HG02943 (cell line): ENCODE data around the gene AGBL4.

Source experiments
- ATAC-seq: cut with Tn5 transposase; IDR thresholded peaks from one replicate; pipeline ENCODE4 v1.9.1; 2021; ENCODE audit warnings: mild to moderate bottlenecking, low read depth, moderate library complexity; ENCODE audit not compliant: unreplicated experiment

Gene AGBL4

GRCh38 chr1:48955774-48956173, 1068.0 kb downstream of the AGBL4 start:
- ATAC-seq = no peak

DNA sequence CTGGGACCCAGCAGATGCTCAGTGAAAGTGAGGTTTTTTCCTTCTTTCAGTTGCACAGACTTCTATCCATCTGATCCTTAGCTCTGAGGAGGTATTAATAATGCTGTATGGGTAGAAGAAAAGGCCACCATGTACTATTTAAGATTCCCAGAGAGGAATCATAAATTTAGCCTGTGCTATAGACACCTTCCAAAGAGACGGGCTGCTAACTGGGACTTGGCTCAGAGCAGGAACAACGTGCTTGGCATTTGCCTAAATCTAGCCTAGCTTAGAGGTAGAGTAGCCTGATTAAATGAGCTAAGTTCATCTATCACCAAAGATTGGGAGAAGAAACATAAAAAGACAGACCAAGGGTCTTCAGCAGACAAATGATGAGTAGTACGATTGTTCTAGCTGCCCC, 1070.1 kb downstream of the AGBL4 start:
- ATAC-seq = no peak

DNA sequence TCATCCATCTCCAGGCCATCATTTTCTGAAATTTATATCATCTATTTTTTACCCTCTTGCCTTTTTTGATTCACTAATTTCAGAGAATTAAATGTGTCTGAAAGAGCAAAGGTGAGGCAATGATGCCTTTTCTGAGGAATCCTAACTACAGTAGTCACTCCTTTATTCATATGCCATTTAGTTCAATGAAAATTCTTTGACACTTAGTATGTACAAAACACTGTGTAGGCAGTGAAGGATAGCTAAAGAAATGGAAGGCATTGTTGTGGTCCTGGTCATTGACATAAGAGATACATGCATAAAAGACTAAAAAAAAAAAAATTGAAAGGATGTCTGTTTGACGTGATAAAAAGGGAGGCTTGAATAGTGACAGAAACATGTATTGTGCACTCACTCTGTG, 1075.2 kb downstream of the AGBL4 start:
- no peak for ATAC-seq

GRCh38 chr1:48947761-48948537, 1075.8 kb downstream of the AGBL4 start:
- ATAC-seq = no peak

DNA sequence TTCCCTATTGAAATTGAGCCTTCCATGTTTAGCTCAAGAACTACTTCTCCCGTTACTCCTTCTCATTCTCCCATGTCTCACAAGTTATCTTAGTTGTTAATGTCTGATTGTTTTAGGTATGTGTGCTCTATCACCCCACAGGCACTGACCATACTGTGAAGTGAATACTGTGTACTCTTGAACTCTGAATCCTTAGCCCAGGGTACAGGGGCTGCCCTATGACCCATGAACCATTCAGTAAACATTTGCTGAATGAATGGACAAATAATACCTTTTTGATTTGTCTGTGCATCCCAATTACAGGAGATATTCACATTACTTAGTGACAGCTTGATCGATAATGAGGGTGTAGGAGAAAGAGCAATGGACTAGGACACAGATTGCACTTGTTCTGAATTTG, 1077.7 kb downstream of the AGBL4 start:
- no peak for ATAC-seq

DNA sequence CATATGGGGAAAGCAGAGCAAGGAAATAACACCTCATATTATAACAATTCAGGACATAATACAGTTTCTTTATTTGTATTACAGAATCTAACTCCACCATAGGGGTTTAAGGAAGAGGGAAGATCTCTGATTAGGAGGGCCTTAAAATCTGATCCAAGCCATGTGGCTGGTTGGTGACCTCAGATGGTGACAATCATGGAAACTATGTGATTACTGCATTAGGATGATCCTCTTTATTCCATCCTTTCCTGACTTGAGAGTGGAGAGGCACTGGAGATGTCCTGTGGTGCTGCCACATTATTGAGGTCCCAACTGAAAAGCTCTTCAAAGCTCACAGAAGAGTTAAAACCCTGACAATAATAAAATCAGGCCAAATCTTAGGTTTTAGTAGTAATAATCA, 1078.9 kb downstream of the AGBL4 start:
- ATAC-seq = no peak

DNA sequence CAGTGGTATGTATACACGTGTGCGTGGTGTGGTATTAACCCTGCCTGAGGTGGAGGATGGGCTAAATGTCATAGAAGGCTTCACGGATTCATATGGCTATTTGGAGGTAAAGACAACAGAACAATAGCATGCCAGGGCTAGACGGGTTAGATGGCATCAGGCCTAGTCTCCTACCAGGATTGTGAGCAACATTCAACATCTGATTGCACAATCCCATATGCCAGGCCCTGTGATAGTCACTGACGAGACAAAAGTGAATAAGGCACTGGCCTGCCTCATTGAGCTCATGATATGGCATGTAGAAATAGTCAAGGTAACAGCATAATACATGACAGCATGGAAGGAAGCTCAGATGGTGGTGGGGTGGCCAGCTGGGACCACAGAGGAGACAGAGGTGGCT, 1079.9 kb downstream of the AGBL4 start:
- ATAC-seq = no peak

- no peak for ATAC-seq
Observed at GRCh38 chr1:48943393-48943792, 1080.4 kb downstream of the AGBL4 start.

DNA sequence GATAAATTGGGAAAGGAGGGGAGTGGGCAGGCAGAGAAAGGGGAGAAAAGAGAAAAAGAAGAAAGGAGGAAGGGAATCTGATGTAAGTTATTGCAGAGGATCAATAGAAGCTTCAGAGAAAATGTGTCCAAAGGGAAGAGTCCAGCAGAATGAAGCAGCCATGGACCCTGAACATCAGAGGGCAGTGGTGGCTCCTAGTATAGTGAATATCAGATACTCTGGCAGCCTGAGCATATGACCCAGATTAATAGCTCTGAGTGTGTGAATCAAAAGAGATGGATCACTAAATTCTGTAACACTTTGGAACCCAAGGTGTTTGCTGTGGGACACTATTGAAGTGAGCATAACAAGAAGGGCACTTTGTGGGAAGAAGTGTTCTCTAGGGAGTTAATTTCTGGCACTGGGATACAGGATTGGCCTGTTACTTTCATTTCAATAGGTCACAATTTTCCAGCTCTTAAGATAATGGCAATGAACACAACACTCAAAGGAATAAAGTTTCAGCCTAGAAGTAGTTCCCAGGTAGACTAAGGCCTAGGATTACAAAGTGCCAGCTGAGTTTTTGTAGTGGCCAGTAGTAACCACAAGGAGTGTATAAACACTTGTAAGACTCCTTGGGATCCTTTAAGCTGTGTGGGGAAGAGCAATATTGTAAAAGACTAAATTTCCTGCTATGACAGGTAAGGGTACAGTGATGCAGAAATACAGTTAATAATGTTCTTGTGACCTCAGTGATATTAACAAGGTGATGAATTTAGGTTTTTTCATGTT, 1082.6 kb downstream of the AGBL4 start:
- no peak for ATAC-seq

- no peak for ATAC-seq
Observed at GRCh38 chr1:48940354-48940753, 1083.4 kb downstream of the AGBL4 start.

DNA sequence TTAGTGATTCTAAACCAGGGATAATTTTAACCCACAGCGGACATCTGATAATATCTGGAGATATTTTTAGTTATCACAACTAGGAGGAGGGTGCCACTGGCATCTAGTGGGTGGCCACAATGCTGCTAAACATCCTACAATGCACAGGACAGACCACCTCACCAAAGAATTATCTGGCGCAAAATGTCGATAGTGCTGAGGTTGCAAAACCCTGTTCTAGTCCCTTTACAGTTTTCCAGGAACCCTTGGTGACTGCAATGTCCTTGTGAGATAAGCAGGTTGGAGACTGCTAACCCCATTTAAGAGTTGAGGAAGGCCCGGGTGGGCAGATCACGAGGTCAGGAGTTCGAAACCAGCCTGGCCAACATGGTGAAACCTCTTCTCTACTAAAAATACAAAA, 1083.9 kb downstream of the AGBL4 start:
- no peak for ATAC-seq

- no peak for ATAC-seq
Observed at GRCh38 chr1:48939042-48939441, 1084.7 kb downstream of the AGBL4 start.

DNA sequence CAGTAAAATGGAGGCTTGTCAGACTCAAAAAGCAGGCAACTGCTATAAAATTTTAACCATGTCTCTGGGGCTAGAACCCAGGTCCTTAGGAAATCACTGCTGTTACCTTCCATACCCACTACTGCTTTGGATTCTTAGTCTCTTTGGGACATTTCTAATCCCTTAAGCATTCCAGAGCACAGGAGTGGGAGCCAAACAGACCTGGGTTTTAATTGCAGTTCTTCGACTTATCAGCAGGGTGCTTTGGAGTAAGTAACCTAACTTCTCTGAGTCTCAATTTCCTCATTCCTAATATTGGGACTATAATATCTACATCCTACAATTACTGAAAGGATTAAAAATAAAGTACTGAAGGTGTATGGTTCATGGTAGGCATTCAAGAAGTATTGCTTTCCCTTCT, 1086.0 kb downstream of the AGBL4 start:
- no peak for ATAC-seq

DNA sequence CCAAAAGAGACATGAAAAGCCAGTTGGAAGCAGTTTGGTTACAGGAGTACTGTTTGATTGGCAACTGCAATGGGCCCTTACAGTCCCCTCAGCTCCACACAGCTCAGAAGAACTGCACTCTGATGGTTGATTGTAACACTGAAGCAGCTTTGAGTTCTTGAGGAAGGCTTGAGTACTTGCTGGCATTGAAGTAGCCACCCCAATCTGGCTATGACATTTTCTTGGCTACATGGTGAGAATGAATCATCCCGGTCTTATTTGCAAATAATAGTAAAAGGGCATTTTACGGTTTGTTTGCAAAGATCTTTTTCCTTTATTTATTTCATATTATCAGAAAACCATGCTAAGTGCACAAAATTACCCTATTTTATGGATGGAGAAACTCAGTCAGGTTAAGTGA, 1087.3 kb downstream of the AGBL4 start:
- no peak for ATAC-seq

- ATAC-seq = no peak
Observed at GRCh38 chr1:48932366-48932765, 1091.4 kb downstream of the AGBL4 start.

DNA sequence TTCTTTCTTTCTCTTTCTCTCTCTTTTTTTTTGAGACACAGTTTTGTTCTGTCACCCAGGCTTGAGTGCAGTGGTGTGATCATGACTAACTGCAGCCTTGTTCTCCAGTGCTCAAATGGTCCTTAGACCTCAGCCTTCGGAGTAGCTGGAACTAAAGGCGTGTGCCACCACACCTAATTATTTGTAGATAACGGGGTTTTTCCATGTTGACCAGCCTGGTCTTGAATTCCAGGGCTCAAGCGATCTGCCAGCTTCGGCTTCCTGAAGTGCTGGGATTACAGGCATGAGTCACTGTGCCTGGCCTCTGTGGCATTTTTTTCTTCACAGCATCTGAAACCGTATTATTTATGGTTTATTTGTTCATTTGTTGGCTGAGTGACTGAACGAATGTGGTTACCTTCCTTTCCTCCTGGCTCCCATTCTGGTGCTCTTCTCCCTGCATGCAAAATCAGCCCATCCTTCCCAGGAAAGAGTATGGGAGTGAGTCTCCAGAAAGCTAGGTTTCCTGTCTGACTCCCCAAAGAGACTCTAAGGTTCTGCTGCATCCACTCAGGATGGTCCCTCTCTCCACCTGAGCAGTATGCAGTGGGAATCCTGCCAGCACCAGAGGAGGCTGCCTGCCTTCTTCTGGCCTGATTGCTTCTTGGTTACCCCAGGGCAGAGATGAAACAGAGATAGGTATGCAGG, 1092.1 kb downstream of the AGBL4 start:
- ATAC-seq = no peak

DNA sequence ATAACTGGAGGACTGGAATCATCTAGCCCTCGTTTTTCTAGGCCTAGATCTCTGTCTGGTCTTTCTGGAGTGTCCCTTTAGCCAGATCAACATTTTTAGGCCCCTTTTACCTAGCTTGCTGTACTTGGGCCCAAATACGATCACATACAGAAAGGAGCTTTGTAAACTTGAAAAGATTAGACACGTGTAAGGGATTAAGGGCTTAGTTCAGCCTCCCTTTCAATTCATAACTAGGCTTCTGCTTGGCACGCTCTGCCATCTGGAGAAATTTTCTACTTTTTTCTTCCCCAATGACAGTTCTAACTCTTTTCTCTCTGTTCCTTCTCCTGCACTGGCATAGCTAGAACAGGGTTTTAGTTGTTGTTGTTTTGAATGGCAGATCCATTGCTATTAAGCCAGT, 1093.7 kb downstream of the AGBL4 start:
- ATAC-seq = no peak

DNA sequence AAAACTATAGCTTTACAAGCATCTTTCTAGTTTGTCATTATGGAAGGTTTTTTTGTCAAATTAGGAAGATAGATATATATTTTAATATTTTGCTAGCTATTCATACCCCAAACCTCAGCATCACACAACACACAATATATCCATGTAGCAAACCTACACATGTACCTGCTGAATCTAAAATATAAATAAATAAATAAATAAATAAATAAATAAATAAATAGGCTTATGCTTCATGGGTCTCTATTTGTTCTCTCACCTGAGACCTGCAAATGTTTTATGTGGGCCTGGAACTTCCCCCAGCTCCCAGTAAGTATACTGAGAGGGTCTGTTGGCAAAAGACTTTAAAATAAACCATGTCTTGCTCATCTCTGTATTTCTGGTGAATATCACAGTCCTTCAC, 1099.7 kb downstream of the AGBL4 start:
- ATAC-seq = no peak

DNA sequence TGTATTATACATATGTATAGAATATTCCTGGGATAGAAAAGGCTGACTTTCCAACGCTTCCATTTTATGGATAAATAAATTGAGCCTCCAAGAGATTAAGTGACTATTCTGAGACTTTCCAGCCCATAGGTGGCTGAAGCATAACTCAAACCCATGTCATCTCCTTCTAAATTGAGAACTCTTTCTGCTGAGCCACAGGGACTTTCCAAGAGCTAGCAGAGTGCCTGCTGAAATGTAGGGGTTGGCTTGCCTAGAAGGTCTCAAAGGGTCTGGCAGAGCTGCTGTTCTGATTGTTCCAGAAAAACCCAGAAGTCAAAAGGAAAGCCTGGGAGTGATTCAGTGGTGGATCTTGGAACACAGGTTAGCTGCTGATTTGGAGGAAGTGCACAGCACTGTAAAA, 1100.6 kb downstream of the AGBL4 start:
- ATAC-seq = no peak

DNA sequence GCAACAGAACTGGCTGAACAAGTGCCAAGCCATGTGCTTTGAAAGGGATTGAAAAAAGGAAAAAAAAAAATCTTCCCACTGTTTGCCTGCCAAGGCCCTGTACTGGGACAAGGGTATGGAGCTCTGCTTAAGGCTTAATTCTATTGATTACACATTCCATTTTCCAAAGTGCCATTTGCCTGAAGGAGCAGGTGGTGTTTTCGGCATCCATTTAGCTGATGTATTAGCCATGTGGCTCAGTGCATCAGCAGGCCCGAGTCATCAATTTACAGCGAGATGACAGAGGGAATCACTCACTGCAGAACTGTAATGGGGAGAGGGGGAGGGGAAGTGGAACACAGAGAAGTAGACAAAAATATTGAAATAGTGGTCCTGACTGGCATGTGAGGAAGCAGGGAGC, 1102.9 kb downstream of the AGBL4 start:
- ATAC-seq = no peak

DNA sequence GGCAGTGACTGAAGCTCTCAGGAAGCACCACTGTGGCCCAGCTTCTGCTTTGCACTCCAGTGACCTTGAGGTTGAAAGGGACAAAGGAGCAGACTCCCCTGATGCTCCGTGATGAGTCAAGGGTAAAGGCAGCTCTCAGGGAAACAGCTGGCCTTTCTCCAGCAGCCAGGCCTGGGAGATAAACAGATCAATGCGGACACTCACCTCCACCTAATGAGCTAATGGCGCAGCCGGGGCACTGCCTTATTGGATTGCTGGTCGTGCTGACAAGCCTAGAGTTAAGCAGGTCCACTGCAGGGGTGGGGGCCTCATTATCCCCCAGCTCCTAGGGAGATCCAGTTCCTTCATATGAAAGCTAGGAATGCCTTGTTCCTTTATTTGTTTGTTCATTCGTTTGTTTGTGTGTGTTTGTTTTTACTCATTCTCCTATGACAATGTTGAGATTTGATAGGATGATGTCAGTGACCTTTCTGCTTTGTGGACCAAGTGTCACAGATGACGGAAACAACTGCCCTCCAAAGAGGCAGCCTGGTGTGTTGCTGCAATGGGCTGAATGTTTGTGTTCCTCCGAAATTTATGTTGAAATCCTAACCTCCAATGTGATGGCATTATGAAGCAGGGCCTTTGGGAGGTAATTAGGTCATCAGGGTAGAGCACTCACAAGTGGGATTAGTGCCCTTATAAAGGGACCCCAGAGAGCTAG, 1105.7 kb downstream of the AGBL4 start:
- ATAC-seq = no peak
